Sciatic nerve (tissue), 2 donors: Measurements from ENCODE around the gene ZNF483. TPM values are rescaled to one million over a fixed set of nuclear protein-coding genes. Genes with fewer than 3 reads are reported as not detected.
"Not testable (repeated sequence)": the region's sequence is repeated elsewhere in the genome, so short reads cannot be mapped to it uniquely, and the experiment has no call there.

Source experiments
- ATAC-seq: fragments of 200-7000 bp; cut with Tn5 transposase; one replicate; pipeline ENCODE4 v1.9.1; 2020; ENCODE audit warnings: mild to moderate bottlenecking, moderate library complexity
- DNase-seq: peaks from one replicate; pipeline ENCODE4 v3.0.0-alpha.2; 2020; ENCODE audit warnings: low spot score
- intact Hi-C: fragments of 100-400 bp; cut with DNase I; formaldehyde crosslinking; loops from one replicate; pipeline ENCODE4 v1.14.2; 2022
- total RNA-seq: library from RNA; stranded (reverse); fragmentation: NEBNext Ultra II Directional; extraction: Animal tissue kit (Norgen Biotek cat#: 25700); gene quantifications from one replicate; pipeline ENCODE4 v1.2.1, GENCODE V29; 2021
- donor health status: DM: no; HTN: no; CAD: no.
- donor health status: DM: no; HTN: no; CAD: no.

The ZNF483 gene
- total RNA-seq, 1 donor from 2014 or later = 20.1 TPM

GRCh38 chr9:111603041-111603440 is 78.1 kb downstream of the ZNF483 start:
- DNase-seq = no peak
- ATAC-seq = no peak
- intact Hi-C loops = no loop called here

GRCh38 chr9:111604054-111604615 is 79.2 kb downstream of the ZNF483 start:
- DNase-seq (no peak), ATAC-seq (no peak)
- intact Hi-C loops = no loop called here

GRCh38 chr9:111605041-111605559 is 80.1 kb downstream of the ZNF483 start:
- intact Hi-C loops = no loop called here
- ATAC-seq = no peak

GRCh38 chr9:111610149-111610548 is 85.2 kb downstream of the ZNF483 start:
- intact Hi-C loops = no loop called here
- ATAC-seq (no peak), DNase-seq (no peak)

More at GRCh38 chr9:111605041-111605559, 80.1 kb downstream of the ZNF483 start:
- DNase-seq = no peak

GRCh38 chr9:111610845-111611244 is 85.9 kb downstream of the ZNF483 start:
- intact Hi-C loops = no loop called here
- no peak for ATAC-seq
- DNase-seq = no peak

- intact Hi-C loops = no loop called here
- ATAC-seq = no peak
- no peak for DNase-seq
Observed at GRCh38 chr9:111613436-111614040, 88.6 kb downstream of the ZNF483 start.

GRCh38 chr9:111615928-111616327 is 90.9 kb downstream of the ZNF483 start:
- DNase-seq = no peak
- ATAC-seq = no peak
- intact Hi-C loops = no loop called here

GRCh38 chr9:111617349-111617748 is 92.4 kb downstream of the ZNF483 start:
- DNase-seq, intact Hi-C loops, ATAC-seq: not testable (repeated sequence)

GRCh38 chr9:111621895-111622480 is 97.0 kb downstream of the ZNF483 start:
- no peak for DNase-seq
- intact Hi-C loops = no loop called here

GRCh38 chr9:111622626-111623025 is 97.6 kb downstream of the ZNF483 start:
- DNase-seq (no peak), ATAC-seq (no peak)
- intact Hi-C loops = no loop called here

More at GRCh38 chr9:111621895-111622480, 97.0 kb downstream of the ZNF483 start:
- peak; percentile 79 for ATAC-seq

Other genes with a start within 250 kb of the ZNF483 start
- not detected for gene OR2K2, start 195.0 kb upstream of the ZNF483 start, total RNA-seq
- gene ECPAS, start 40.8 kb upstream of the ZNF483 start, total RNA-seq = 101 TPM
- gene PTGR1, start 74.5 kb downstream of the ZNF483 start, total RNA-seq = 43.5 TPM
- gene DNAJC25, start 106.2 kb downstream of the ZNF483 start, total RNA-seq = 6.7 TPM
- gene GNG10, start 136.4 kb downstream of the ZNF483 start, total RNA-seq = 24.6 TPM